Measurements from ENCODE around the gene SETDB2.

Gene SETDB2

GRCh38 chr13:49539746-49540145, 95.7 kb downstream of the SETDB2 start:
- Histone ChIP-seq H3K27ac (ENCODE audit: insufficient read depth, low read length, poor library complexity, severe bottlenecking) (no peak overlapping the region), H3K27me3 (replicated peaks; ENCODE audit: control insufficient read depth, insufficient read depth, low read length, poor library complexity, severe bottlenecking) (no peaks in the 10 kb centered on the region), H3K9me3 (ENCODE audit: control insufficient read depth, low read length) (no peaks in the 10 kb centered on the region), H3K36me3 (ENCODE audit: control insufficient read depth, insufficient read depth, low read length) (peaks cover 3% of the 10 kb centered on the region), H3K4me1 (ENCODE audit: control insufficient read depth, insufficient read depth, low read length, poor library complexity, severe bottlenecking) (no peaks in the 10 kb centered on the region), H3K4me3 (ENCODE audit: insufficient read depth, low read depth, low read length, poor library complexity, severe bottlenecking) (no peak overlapping the region)
- DNase-seq: no peak

GRCh38 chr13:49540552-49540951, 96.5 kb downstream of the SETDB2 start:
- Histone ChIP-seq H3K4me3 (ENCODE audit: insufficient read depth, low read depth, low read length, poor library complexity, severe bottlenecking) (peak overlapping the region; percentile 37), H3K36me3 (ENCODE audit: control insufficient read depth, insufficient read depth, low read length) (peaks cover 3% of the 10 kb centered on the region), H3K4me1 (ENCODE audit: control insufficient read depth, insufficient read depth, low read length, poor library complexity, severe bottlenecking) (no peaks in the 10 kb centered on the region), H3K27ac (ENCODE audit: insufficient read depth, low read length, poor library complexity, severe bottlenecking) (peak overlapping the region; percentile 5), H3K27me3 (replicated peaks; ENCODE audit: control insufficient read depth, insufficient read depth, low read length, poor library complexity, severe bottlenecking) (no peaks in the 10 kb centered on the region), H3K9me3 (ENCODE audit: control insufficient read depth, low read length) (no peaks in the 10 kb centered on the region)
- DNase-seq: no peak

GRCh38 chr13:49543656-49544055, 99.6 kb downstream of the SETDB2 start:
- DNase-seq: no peak
- no peaks in the 10 kb centered on the region for H3K4me1 ChIP-seq (ENCODE audit: control insufficient read depth, insufficient read depth, low read length, poor library complexity, severe bottlenecking)
- H3K36me3 ChIP-seq (ENCODE audit: control insufficient read depth, insufficient read depth, low read length): peaks cover 12% of the 10 kb centered on the region
- H3K27ac ChIP-seq (ENCODE audit: insufficient read depth, low read length, poor library complexity, severe bottlenecking): no peak overlapping the region
- no peaks in the 10 kb centered on the region for H3K27me3 ChIP-seq (replicated peaks; ENCODE audit: control insufficient read depth, insufficient read depth, low read length, poor library complexity, severe bottlenecking)
- H3K4me3 ChIP-seq (ENCODE audit: insufficient read depth, low read depth, low read length, poor library complexity, severe bottlenecking): no peak overlapping the region
- no peaks in the 10 kb centered on the region for H3K9me3 ChIP-seq (ENCODE audit: control insufficient read depth, low read length)

All from effector memory CD4-positive, alpha-beta T cell (primary cell).